ENCODE results near the gene KRT78. TPM values are rescaled to one million over a fixed set of nuclear protein-coding genes. Genes with fewer than 3 reads are reported as not detected.

Gene KRT78
- total and polyA plus RNA-seq, 4 donors: 0.06 TPM; not detected in 3

DNA sequence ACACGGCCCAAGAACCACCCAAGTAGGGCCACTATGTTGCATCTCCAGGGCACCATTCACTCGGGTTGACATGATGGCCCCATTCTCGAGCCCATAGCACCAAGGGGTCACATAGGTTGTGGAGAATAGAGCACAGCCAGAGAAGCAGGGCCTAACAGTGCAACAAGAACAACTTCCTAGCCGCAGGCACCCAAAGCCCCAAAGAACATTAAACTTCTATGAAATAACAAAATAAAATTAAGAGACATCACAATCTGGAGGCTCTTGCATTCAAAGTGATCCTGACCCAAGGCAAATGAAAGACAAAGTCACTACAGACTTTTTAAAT, 36.8 kb downstream of the KRT78 start:
- H3K27me3 ChIP-seq (ENCODE audit: control insufficient read depth in 4 of 4, insufficient read depth in 4 of 4, low read length in 3 of 4): peaks cover 0 to 6% (median under 1%) of the 10 kb centered on the region in 4 donors
- H3K9ac ChIP-seq (ENCODE audit: low read depth in 1 of 2, low read length in 2 of 2): no peak overlapping the region
- DNase-seq (ENCODE audit: low spot score): no peak
- no peak overlapping the region for H3K27ac ChIP-seq (ENCODE audit: low read depth in 1 of 2, low read length in 2 of 2)
- 73% methylated on average over 4 of the region's 4 CpGs for WGBS
- H3K9me3 ChIP-seq (ENCODE audit: control insufficient read depth in 4 of 4, low read length in 3 of 4): no peaks in the 10 kb centered on the region
- no peak overlapping the region for H3K4me3 ChIP-seq (ENCODE audit: low read depth in 1 of 3, low read length in 3 of 3)
- H3K36me3 ChIP-seq (ENCODE audit: control insufficient read depth in 4 of 4, insufficient read depth in 3 of 4, low read depth in 1 of 4, low read length in 3 of 4): no peaks in the 10 kb centered on the region
- no peak for TF ChIP-seq TAF1 (conservative IDR thresholded peaks at IDR 0.05)
- no peak for TF ChIP-seq NR2F2 (IDR thresholded peaks at IDR 0.05)
- TF ChIP-seq HNF4G (IDR thresholded peaks at IDR 0.05): no peak
- TF ChIP-seq EGR1 (IDR thresholded peaks at IDR 0.05; ENCODE audit: low read depth in 2 of 2): no peak
- TF ChIP-seq GABPA (IDR thresholded peaks at IDR 0.05 in 1 of 2, conservative IDR thresholded peaks at IDR 0.05 in 1 of 2): no peak
- TF ChIP-seq YY1 (IDR thresholded peaks at IDR 0.05): no peak
- TF ChIP-seq JUND (IDR thresholded peaks at IDR 0.05): no peak
- TF ChIP-seq, protein P1, sequence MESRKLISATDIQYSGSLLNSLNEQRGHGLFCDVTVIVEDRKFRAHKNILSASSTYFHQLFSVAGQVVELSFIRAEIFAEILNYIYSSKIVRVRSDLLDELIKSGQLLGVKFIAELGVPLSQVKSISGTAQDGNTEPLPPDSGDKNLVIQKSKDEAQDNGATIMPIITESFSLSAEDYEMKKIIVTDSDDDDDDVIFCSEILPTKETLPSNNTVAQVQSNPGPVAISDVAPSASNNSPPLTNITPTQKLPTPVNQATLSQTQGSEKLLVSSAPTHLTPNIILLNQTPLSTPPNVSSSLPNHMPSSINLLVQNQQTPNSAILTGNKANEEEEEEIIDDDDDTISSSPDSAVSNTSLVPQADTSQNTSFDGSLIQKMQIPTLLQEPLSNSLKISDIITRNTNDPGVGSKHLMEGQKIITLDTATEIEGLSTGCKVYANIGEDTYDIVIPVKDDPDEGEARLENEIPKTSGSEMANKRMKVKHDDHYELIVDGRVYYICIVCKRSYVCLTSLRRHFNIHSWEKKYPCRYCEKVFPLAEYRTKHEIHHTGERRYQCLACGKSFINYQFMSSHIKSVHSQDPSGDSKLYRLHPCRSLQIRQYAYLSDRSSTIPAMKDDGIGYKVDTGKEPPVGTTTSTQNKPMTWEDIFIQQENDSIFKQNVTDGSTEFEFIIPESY (IDR thresholded peaks at IDR 0.05): no peak
- no peak for TF ChIP-seq HNF4A (conservative IDR thresholded peaks at IDR 0.05)
- TF ChIP-seq, protein P2, sequence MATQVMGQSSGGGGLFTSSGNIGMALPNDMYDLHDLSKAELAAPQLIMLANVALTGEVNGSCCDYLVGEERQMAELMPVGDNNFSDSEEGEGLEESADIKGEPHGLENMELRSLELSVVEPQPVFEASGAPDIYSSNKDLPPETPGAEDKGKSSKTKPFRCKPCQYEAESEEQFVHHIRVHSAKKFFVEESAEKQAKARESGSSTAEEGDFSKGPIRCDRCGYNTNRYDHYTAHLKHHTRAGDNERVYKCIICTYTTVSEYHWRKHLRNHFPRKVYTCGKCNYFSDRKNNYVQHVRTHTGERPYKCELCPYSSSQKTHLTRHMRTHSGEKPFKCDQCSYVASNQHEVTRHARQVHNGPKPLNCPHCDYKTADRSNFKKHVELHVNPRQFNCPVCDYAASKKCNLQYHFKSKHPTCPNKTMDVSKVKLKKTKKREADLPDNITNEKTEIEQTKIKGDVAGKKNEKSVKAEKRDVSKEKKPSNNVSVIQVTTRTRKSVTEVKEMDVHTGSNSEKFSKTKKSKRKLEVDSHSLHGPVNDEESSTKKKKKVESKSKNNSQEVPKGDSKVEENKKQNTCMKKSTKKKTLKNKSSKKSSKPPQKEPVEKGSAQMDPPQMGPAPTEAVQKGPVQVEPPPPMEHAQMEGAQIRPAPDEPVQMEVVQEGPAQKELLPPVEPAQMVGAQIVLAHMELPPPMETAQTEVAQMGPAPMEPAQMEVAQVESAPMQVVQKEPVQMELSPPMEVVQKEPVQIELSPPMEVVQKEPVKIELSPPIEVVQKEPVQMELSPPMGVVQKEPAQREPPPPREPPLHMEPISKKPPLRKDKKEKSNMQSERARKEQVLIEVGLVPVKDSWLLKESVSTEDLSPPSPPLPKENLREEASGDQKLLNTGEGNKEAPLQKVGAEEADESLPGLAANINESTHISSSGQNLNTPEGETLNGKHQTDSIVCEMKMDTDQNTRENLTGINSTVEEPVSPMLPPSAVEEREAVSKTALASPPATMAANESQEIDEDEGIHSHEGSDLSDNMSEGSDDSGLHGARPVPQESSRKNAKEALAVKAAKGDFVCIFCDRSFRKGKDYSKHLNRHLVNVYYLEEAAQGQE (IDR thresholded peaks at IDR 0.05): no peak
- no peak for TF ChIP-seq RXRA (IDR thresholded peaks at IDR 0.05)
- H3K4me1 ChIP-seq (ENCODE audit: control insufficient read depth in 4 of 4, insufficient read depth in 4 of 4, low read length in 3 of 4): no peaks in the 10 kb centered on the region

DNA sequence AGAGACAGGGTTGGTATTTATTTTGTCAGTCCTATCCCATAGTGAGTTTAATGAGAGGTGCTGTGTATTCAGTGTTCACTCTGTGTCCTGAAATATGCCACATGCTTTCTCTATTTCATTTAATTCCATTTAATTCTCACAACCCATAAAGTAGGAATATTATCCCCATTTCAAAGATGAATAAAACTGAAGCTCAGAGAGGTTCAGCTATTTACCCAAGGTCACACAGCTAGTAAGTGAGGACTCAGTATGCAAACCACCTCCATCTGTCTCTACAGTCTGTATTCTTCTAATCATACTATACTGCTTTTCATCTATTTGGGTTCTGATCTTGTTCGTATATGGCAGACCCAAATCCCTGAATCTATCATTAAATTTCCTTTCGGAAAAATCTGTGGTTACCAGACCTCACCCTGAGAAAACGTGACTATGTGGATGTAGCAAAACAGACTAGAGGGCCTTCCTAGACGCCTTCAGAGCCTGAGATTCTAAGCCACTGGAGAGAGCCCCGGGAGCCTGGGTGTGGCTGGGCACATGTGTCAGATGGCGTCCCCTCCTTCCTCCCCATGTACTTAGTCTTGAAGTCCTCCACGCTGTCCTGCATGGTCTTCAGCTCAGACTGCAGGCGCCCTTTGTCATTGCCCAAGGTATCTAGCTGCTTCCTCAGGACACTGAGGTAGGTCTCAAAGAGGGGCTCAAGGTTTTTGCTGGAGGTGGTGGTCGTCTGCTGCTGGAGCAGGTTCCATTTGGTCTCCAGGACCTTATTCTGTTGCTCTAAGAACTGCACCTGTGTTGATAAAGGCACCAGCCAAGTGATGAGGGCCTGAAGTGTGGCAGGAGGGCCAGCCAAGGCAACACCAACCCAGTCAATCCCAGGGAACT, 37.4 kb downstream of the KRT78 start:
- TF ChIP-seq FOXA2 (IDR thresholded peaks at IDR 0.05) (no peak), RAD21 (IDR thresholded peaks at IDR 0.05) (no peak), TAF1 (conservative IDR thresholded peaks at IDR 0.05) (no peak), EGR1 (IDR thresholded peaks at IDR 0.05; ENCODE audit: low read depth in 2 of 2) (no peak), GABPA (IDR thresholded peaks at IDR 0.05 in 1 of 2, conservative IDR thresholded peaks at IDR 0.05 in 1 of 2) (no peak), RXRA (IDR thresholded peaks at IDR 0.05) (no peak), SP1 (IDR thresholded peaks at IDR 0.05) (no peak), YY1 (IDR thresholded peaks at IDR 0.05) (no peak), HNF4G (IDR thresholded peaks at IDR 0.05) (no peak), FOXA1 (IDR thresholded peaks at IDR 0.05) (no peak)
- TF ChIP-seq, protein P1 (IDR thresholded peaks at IDR 0.05): no peak
- TF ChIP-seq, protein P2 (IDR thresholded peaks at IDR 0.05): no peak
- TF ChIP-seq, protein P3, sequence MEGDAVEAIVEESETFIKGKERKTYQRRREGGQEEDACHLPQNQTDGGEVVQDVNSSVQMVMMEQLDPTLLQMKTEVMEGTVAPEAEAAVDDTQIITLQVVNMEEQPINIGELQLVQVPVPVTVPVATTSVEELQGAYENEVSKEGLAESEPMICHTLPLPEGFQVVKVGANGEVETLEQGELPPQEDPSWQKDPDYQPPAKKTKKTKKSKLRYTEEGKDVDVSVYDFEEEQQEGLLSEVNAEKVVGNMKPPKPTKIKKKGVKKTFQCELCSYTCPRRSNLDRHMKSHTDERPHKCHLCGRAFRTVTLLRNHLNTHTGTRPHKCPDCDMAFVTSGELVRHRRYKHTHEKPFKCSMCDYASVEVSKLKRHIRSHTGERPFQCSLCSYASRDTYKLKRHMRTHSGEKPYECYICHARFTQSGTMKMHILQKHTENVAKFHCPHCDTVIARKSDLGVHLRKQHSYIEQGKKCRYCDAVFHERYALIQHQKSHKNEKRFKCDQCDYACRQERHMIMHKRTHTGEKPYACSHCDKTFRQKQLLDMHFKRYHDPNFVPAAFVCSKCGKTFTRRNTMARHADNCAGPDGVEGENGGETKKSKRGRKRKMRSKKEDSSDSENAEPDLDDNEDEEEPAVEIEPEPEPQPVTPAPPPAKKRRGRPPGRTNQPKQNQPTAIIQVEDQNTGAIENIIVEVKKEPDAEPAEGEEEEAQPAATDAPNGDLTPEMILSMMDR (IDR thresholded peaks at IDR 0.05; ENCODE audit: low read depth, low read length, missing input control): no peak
- Histone ChIP-seq H3K9me3 (ENCODE audit: control insufficient read depth in 4 of 4, low read length in 3 of 4) (no peaks in the 10 kb centered on the region), H3K27me3 (ENCODE audit: control insufficient read depth in 4 of 4, insufficient read depth in 4 of 4, low read length in 3 of 4) (peaks cover 0 to 6% (median under 1%) of the 10 kb centered on the region in 4 donors), H3K27ac (ENCODE audit: low read depth in 1 of 2, low read length in 2 of 2) (no peak overlapping the region), H3K4me3 (ENCODE audit: low read depth in 1 of 3, low read length in 3 of 3) (no peak overlapping the region), H3K4me1 (ENCODE audit: control insufficient read depth in 4 of 4, insufficient read depth in 4 of 4, low read length in 3 of 4) (no peaks in the 10 kb centered on the region), H3K36me3 (ENCODE audit: control insufficient read depth in 4 of 4, insufficient read depth in 3 of 4, low read depth in 1 of 4, low read length in 3 of 4) (no peaks in the 10 kb centered on the region), H3K9ac (ENCODE audit: low read depth in 1 of 2, low read length in 2 of 2) (no peak overlapping the region)
- 83% methylated on average over 9 of the region's 9 CpGs for WGBS
- DNase-seq (ENCODE audit: low spot score): no peak
